NCI-H1930 (cell line): ENCODE results near the gene SENP5.

Experiments used
- DNase-seq, 2 experiments: peaks; one replicate each; lab custom pipeline; 2025; lab: John Stamatoyannopoulos, UW

SENP5 gene

GRCh38 chr3:196969134-196969659 is 101.5 kb downstream of the SENP5 start:
- DNase-seq, result no peak

- peak in 1 of 2 experiments; percentile 72 for DNase-seq
Measured at GRCh38 chr3:196969660-196970546, 102.2 kb downstream of the SENP5 start.

DNA sequence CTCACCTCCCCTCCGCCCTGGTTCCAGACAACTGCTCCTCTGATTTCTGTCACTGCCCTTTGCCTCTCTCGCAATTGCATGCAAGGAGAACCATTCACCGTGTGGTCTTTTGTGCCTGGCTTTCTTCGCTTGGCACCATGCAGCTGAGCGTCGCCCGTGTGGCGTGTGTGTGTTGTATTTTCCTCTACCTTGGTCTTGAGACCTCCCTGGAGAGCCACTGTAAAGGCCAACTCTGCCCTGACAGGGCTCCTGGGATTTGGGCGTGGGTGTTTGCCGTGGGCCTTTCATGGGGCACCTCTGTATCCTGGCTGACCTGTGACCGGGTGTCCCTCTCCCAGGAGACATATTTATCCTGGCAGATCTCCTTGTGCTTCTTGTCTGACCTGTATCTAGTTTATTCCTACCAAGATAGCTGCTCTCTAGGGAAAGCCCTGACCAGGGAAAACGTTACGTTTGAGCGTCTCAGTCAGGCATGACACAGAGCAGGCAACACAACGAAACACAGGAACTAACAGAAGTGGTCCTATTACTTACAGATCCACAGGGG is 102.9 kb downstream of the SENP5 start:
- no peak for DNase-seq

DNA sequence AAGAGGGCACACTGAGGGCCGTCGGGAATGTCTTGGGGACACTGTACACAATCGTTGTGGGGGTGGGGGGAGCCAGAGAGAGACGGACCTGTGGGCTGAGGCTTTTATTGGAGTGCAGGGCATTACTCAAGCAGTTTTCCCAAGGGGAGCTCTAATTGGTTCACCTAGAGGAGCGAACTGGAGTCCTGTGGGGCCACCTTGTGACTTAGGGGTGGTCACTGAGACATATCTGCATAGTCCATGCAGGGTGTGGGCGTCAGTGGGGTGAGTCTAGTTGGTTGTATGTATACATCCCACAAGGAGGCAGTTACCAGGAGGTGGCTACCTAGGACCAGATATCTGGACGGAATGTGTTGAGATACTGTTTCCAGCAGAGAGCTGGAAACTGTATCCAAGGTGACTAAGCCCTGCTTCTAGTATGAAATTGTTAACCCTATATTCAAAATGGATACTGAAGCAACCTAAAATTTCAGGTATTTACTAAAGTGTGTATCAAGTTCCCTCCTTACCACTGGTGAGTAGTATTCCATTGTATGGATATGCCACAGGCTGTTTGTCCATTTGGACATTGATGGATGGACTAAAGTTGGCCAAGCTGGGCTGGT is 103.5 kb downstream of the SENP5 start:
- no peak for DNase-seq

GRCh38 chr3:196974661-196975060 is 106.9 kb downstream of the SENP5 start:
- no peak for DNase-seq

DNA sequence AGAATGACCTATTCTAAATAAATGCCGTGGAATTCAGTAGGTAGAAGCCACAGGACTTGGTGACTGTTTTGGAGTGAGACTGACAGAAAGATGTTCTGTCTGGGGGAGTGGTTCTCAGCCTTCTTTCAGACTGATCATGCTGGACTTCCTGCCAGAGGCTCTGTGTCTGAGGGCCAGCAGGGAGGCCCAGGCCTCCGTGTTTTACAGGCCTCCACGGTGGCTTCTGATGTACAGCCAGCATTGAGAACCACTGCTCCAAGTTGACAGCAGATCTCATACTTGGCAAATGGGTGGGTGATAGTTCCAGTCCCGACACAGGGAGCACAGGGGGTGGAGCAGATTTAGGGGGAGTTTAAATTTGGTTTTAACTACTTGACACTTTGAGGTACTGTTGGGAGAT is 107.6 kb downstream of the SENP5 start:
- DNase-seq, result no peak

- no peak for DNase-seq
Measured at GRCh38 chr3:196976941-196977340, 109.2 kb downstream of the SENP5 start.

GRCh38 chr3:196979545-196979944 is 111.8 kb downstream of the SENP5 start:
- no peak for DNase-seq

DNA sequence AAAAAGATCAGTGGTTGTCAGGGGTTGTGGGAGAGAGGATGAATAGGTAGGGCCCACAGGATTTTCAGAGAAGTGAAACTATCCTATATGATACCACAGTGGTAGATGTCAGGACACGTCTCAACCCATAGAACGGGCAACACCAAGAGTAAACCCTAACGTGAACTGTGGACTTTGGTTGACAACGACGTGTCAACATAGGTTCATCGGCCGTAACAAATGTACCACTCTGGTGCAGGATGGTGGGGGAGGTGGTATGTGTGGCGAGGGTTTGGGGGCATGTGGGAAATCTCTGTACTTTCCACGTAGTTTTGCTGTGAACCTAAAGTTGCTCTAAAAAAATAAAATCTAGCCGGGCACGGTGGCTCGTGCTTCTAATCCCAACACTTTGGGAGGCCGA is 113.9 kb downstream of the SENP5 start:
- no peak for DNase-seq

DNA sequence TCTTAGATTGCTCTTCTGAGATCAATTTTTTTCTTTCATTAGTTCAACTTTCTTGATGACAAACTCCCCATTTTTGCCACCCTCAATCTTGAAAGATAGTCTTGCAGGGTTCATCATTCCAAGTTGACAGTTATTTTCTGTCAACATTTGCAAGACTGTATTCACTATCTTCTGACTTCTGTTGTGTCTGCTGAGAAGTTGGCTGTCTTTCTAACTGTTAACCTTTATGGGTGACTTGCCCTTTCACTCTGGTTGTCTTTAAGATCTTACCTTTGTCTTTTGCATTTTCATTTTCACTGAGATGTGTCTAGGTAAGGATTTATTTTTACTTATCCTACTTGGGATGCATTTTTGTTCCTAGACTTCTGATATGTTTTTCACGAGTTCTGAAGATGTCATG is 115.5 kb downstream of the SENP5 start:
- DNase-seq, result no peak
